SK-N-MC (cell line): Measurements from ENCODE around the gene ALDH4A1.

Experiments used
- DNase-seq: peaks from one replicate; pipeline ENCODE4 v3.0.0-alpha.2; 2011; ENCODE audit warnings: low read depth, low spot score
- H3K27ac ChIP-seq: fragments of 200-600 bp; sonication (generic); 2 replicates; pipeline ENCODE4 v1.5.1; 2016; ENCODE audit warnings: mixed run types
- H3K36me3 ChIP-seq: fragments of 200-600 bp; sonication (generic); 2 replicates; pipeline ENCODE4 v1.6.1; 2017; ENCODE audit warnings: antibody characterized with exemption, low read length, mixed read lengths; ENCODE audit not compliant: insufficient read depth
- H3K4me3 ChIP-seq: fragments of 200-600 bp; sonication (generic); 2 replicates; pipeline ENCODE4 v1.5.1; 2016
- H3K9ac ChIP-seq: fragments of 200-600 bp; sonication (generic); 2 replicates; pipeline ENCODE4 v1.8.0; 2017; ENCODE audit warnings: mixed run types, mixed read lengths; ENCODE audit not compliant: insufficient read length
- H3K9me3 ChIP-seq: fragments of 200-600 bp; sonication (generic); 2 replicates; pipeline ENCODE4 v1.6.1; 2017; ENCODE audit warnings: low read depth, mild to moderate bottlenecking, antibody characterized with exemption, low read length, moderate library complexity, mixed read lengths
- EZH2 ChIP-seq: fragments of 200-600 bp; sonication (generic); IDR thresholded peaks from one replicate; pipeline ENCODE4 v1.6.1; 2017; ENCODE audit warnings: antibody characterized with exemption
- FOXP2 ChIP-seq: optimal IDR thresholded peaks from 2 replicates; pipeline ENCODE3; 2011; ENCODE audit warnings: mild to moderate bottlenecking, moderate library complexity; ENCODE audit not compliant: insufficient read depth; ENCODE audit errors: extremely low read length, control extremely low read depth
- POLR2AphosphoS5 ChIP-seq: IDR thresholded peaks from 2 replicates; pipeline ENCODE4 v1.6.1; 2012; ENCODE audit warnings: mild to moderate bottlenecking, low read depth, low read length, borderline replicate concordance

ALDH4A1 gene

DNA sequence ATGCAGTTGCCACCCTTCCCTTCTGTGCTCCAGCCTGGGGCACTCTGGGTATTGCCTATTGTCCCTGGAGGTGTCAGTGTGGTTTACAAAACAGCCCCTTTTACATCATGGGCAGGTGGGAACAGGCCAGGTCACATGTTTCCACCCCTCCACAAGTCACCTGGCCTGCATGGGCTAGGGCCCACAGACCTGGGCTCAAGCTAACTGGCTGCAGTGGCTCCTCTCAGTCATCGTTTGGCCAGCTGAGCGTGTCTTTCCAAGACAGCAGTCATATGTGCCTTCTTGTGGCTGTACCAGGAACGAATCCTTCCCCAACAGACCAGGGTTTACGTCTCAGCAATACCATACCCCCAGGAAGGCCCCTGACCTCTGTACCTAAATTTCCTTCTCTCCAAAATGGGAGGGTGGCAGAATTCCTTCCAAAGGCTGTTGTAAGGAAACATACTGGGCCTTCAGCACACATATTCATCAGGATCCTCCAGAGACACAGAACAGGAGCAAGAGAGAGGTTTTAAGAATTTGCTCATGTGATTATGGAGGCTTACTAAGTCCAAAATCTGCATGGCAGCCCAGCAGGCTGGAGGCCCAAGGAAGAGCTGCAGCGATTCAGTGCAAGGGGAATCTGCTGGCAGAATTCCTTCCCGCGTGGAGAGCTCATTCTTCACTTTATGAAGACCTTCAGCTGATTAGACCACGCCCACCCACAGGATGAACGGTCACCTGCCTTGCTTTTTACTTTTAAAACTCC is 32.3 kb downstream of the ALDH4A1 start:
- H3K9ac ChIP-seq = no peak overlapping the region
- H3K9me3 ChIP-seq = no peaks in the 10 kb centered on the region
- H3K4me3 ChIP-seq = no peak overlapping the region
- TF ChIP-seq FOXP2 (no peak), POLR2AphosphoS5 (no peak; the same call in 1 of the 2 replicates), EZH2 (no peak)
- DNase-seq = no peak
- H3K27ac ChIP-seq = peak overlapping the region; percentile 42; the same call in 1 of the 2 replicates
- H3K36me3 ChIP-seq = no peaks in the 10 kb centered on the region; the same call in 1 of the 2 replicates

DNA sequence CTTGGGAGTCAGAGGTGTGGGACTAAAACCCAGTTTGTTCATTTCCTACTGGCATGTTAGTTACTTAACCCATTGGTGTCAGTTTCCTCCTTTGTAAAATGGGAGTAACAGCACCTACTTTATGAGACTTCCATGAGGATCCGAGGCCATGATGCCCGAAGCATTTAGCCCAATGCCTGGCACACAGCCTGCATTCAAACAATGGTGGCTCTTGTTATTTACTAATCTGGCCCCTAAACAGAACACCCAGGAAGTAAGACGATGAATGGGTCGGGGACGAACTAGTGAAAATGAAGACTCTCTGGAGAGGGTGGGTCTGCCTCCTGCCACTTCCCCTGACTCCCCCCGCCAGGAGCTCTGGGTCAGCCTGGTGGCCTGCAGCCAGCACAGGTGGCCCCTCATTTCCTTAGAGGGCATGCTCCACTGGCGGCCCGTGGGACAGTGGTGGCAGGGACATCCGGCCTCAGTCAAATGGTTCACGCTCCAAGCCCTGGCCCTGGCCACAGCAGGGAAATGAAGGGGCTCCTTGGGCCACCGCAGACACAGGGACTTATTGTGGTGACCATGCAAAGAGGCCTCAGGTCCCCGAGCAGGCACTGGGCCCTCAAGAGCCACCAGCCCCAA is 33.4 kb downstream of the ALDH4A1 start:
- no peak for DNase-seq
- Histone ChIP-seq H3K9me3 (no peaks in the 10 kb centered on the region), H3K9ac (no peak overlapping the region), H3K4me3 (no peak overlapping the region), H3K36me3 (no peaks in the 10 kb centered on the region; the same call in 1 of the 2 replicates), H3K27ac (no peak overlapping the region)
- no peak for TF ChIP-seq POLR2AphosphoS5
- TF ChIP-seq FOXP2 = no peak
- no peak for TF ChIP-seq EZH2

DNA sequence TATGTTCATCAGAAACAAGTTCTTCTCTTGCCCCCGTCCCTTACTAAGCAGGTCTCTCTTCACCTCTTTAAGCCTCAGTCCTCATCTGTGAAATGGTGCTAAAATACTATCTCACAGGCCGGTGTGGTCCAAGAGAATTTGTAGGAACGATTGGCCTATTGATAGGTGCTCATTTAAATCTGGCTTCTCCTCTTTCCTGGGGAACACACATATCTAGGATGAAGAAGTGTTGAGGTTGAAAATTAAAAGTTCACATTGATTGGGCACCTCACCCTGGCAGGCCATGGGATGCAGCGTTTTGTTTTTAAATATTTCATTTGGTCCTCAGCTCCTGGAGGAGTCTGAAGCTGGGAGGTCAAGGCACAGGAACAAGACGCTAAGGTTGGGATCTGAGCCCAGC is 34.0 kb downstream of the ALDH4A1 start:
- no peak for DNase-seq
- Histone ChIP-seq H3K9ac (no peak overlapping the region), H3K27ac (no peak overlapping the region), H3K9me3 (no peaks in the 10 kb centered on the region), H3K36me3 (no peaks in the 10 kb centered on the region), H3K4me3 (no peak overlapping the region)
- TF ChIP-seq POLR2AphosphoS5 (no peak), FOXP2 (no peak), EZH2 (no peak)

DNA sequence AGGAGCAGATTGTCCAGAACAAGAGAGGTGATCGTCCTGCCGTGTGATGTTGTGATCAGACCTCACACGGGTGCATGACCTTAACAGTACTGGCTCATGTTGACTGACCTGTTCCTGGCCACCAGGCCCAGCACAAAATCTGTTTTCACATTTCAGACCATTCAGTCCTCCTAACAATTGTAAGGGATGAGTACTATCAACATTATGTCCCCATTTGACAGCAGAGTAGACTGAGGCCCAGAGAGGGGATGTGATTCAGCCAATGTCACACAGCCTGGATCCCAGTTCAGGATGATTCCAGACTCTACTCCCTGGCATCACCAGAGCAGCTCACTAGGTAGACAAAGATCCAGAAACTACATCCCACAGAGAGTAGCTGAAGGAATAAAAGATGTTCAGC is 35.5 kb downstream of the ALDH4A1 start:
- TF ChIP-seq EZH2 (no peak), FOXP2 (no peak)
- no peak for DNase-seq

DNA sequence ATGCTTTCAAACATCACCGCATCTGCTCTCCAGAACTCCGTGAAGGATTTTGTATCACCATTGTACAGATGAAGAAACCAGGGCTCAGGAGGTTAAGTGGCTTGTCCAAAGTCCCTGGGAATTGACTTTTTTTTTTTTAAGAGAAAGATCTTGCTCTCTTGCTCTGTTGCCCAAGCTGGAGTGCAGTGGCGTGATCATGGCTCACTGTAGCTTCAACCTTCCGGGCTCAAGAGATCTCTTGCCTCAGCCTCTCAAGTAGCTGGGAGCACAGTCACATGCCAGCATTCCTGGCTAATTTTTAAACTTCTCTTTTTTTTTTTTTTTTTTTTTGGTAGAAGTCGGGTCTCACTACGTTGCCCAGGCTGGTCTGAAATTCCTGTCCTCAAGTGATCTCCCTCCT is 36.0 kb downstream of the ALDH4A1 start:
- H3K4me3 ChIP-seq = no peak overlapping the region
- no peaks in the 10 kb centered on the region for H3K36me3 ChIP-seq
- DNase-seq = no peak
- no peaks in the 10 kb centered on the region for H3K9me3 ChIP-seq
- TF ChIP-seq POLR2AphosphoS5 (no peak), FOXP2 (no peak), EZH2 (no peak)
- no peak overlapping the region for H3K9ac ChIP-seq
- no peak overlapping the region for H3K27ac ChIP-seq

More for the DNA sequence above, 35.5 kb downstream of the ALDH4A1 start:
- Histone ChIP-seq H3K36me3 (no peaks in the 10 kb centered on the region), H3K9me3 (no peaks in the 10 kb centered on the region), H3K9ac (no peak overlapping the region), H3K27ac (no peak overlapping the region), H3K4me3 (no peak overlapping the region)

DNA sequence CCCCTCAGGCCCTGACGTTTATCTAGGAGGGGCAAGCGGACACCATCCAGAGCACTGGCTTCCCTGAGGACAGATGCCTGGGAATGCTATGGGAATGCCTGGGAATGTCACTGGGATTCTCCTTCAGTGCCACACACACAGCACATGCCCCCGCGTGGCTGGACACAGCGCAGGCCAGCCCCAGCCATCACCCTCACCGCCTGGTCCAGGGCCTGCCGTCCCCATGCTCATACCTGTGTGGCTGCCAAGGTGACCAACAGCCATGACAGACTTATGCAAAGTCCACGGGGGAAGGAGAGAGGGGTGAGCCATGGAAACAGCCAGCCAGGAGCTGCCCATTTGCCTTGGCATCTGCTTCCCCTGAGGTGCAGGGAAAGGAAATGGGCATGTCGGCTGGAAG is 37.2 kb downstream of the ALDH4A1 start:
- H3K36me3 ChIP-seq = no peaks in the 10 kb centered on the region
- TF ChIP-seq POLR2AphosphoS5 (no peak), FOXP2 (no peak), EZH2 (no peak)
- no peak overlapping the region for H3K4me3 ChIP-seq
- no peak overlapping the region for H3K27ac ChIP-seq
- no peak for DNase-seq
- H3K9me3 ChIP-seq = no peaks in the 10 kb centered on the region
- H3K9ac ChIP-seq = no peak overlapping the region

DNA sequence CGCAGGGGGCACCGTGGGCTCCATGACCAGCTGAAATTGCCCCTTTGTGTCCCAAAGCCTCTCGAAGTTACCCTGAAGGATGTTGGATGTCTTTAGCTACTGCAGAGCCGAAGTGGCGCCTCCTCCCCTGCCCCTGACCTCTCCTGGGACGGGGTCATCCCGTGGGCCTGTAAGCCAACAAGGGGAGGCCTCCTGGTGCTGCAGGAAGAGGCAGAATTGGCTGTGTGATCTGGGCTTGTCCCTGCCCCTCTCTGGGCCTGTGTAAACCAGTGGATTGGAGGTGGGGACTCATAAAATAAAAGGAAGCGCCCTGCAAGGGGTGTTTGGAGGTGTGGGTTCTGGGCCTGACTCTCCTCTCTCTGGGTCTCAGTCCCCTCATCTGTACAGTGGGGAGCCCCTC is 40.8 kb downstream of the ALDH4A1 start:
- H3K9ac ChIP-seq = no peak overlapping the region
- no peaks in the 10 kb centered on the region for H3K9me3 ChIP-seq
- DNase-seq = no peak
- no peaks in the 10 kb centered on the region for H3K36me3 ChIP-seq
- H3K4me3 ChIP-seq = no peak overlapping the region
- TF ChIP-seq EZH2 = no peak
- TF ChIP-seq POLR2AphosphoS5 = no peak
- TF ChIP-seq FOXP2 = no peak
- H3K27ac ChIP-seq = no peak overlapping the region

DNA sequence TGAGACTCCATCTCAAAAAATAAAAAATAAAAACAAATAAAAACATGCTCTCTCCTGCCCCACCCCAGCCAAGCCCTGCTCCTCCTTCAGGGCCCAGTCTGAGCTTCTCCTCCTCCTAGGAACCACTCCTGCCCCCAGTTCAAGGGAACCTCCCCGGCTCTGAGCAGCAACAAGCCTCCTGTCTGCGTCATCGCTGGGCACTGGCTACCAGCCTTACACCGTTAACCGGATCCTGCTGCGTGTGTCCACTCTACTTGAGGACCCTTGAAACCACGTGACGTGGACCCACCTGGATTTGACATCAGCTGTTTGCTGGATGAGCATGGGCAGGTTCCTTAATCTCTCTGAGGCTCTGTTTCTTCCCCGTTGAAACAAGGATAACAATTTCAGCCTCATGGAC is 41.3 kb downstream of the ALDH4A1 start:
- Histone ChIP-seq H3K4me3 (no peak overlapping the region), H3K9ac (no peak overlapping the region), H3K36me3 (no peaks in the 10 kb centered on the region), H3K27ac (no peak overlapping the region), H3K9me3 (no peaks in the 10 kb centered on the region)
- TF ChIP-seq POLR2AphosphoS5 = no peak
- no peak for TF ChIP-seq EZH2
- no peak for TF ChIP-seq FOXP2
- DNase-seq = no peak
